ENCODE data around the gene F11. TPM values are rescaled to one million over a fixed set of nuclear protein-coding genes. Genes with fewer than 3 reads are reported as not detected.

The F11 gene
- total and polyA plus RNA-seq, 9 of the 15 experiments (the other 6 are each of a cell fraction or from before 2014, with no cell fraction given) = not detected

DNA sequence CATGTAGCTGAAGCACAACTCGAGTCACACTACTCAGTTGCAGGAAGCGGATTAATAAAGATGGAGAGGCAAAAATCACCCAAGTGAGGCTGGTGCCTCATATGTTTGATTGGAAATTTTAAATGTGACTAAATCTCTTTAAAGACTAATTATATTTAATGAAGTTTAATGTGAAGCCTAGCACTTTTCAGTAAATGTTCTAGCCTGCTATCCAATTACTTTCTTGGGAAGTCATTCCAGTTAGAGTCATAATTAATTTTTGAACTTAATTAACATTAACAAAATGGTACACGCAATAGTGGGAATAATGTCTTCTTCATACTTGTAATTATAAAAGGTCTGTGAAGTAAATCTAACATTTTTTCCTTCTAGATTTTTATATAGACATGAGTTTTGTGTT lies 20.6 kb downstream of the F11 start (continued):
- no peak for TF ChIP-seq NONO (IDR thresholded peaks at IDR 0.05; ENCODE audit: low read depth in 2 of 2, low read length in 1 of 2)
- TF ChIP-seq, protein P1, sequence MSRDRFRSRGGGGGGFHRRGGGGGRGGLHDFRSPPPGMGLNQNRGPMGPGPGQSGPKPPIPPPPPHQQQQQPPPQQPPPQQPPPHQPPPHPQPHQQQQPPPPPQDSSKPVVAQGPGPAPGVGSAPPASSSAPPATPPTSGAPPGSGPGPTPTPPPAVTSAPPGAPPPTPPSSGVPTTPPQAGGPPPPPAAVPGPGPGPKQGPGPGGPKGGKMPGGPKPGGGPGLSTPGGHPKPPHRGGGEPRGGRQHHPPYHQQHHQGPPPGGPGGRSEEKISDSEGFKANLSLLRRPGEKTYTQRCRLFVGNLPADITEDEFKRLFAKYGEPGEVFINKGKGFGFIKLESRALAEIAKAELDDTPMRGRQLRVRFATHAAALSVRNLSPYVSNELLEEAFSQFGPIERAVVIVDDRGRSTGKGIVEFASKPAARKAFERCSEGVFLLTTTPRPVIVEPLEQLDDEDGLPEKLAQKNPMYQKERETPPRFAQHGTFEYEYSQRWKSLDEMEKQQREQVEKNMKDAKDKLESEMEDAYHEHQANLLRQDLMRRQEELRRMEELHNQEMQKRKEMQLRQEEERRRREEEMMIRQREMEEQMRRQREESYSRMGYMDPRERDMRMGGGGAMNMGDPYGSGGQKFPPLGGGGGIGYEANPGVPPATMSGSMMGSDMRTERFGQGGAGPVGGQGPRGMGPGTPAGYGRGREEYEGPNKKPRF (IDR thresholded peaks at IDR 0.05; ENCODE audit: low read depth, low read length) = no peak
- TF ChIP-seq LCOR (CRISPR knock-in tag; IDR thresholded peaks at IDR 0.05) = no peak
- TF ChIP-seq RBM39 (optimal IDR thresholded peaks at IDR 0.05; ENCODE audit: low read depth, low read length) = no peak

DNA sequence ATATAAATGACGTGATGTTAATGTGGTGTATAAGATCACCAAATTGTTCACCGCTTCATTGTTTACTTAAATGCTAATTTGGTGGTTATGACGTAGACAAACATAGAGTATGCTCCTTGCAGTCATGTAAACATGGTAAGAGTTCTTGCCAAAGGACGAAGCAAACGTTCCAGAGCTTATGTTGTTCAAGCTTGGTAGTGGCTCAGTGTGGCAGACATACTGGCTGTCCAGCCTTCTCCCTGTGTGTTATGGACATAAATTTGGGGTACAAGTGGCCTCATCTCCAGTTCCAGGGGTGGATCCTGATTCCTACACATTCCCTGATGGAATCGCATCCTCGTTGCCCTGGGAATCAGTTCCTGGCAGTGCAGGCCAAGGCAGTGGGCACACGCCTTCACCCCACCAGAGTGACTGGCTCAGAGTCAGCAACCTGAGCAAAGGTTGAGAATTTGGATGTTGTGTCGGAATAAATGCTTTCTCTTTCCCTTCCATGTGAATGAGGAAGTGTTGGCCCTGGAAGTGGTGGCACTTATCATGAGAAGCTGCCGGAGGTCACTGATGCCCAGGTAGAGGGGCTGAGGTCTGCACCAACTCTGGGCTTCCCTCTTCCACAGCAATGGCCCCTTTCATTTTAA lies 25.4 kb downstream of the F11 start:
- Histone ChIP-seq H3K36me3 (ENCODE audit: control insufficient read depth, insufficient read depth, low read length) (no peaks in the 10 kb centered on the region), H3K4me1 (replicated peaks in 1 of 2; ENCODE audit: control insufficient read depth in 2 of 2, insufficient read depth in 2 of 2, low read length in 2 of 2) (no peaks in the 10 kb centered on the region), H4K20me1 (replicated peaks; ENCODE audit: control insufficient read depth, insufficient read depth, low read length) (no peaks in the 10 kb centered on the region; the same call in 1 of the 2 replicates), H3K9me1 (ENCODE audit: control insufficient read depth, insufficient read depth, low read length) (no peaks in the 10 kb centered on the region), H3K79me2 (ENCODE audit: control insufficient read depth, insufficient read depth, low read length) (no peaks in the 10 kb centered on the region), H3K27ac (ENCODE audit: extremely low read depth, low read depth, low read length) (no peak overlapping the region), H3K9me3 (replicated peaks; ENCODE audit: control insufficient read depth, insufficient read depth, low read depth, low read length) (no peaks in the 10 kb centered on the region), H3K27me3 (ENCODE audit: control insufficient read depth in 2 of 2, insufficient read depth in 2 of 2, low read length in 2 of 2) (peaks cover 26 to 41% of the 10 kb centered on the region in 2 experiments), H2AFZ (ENCODE audit: low read depth, low read length) (no peak overlapping the region), H3K4me3 (no peak overlapping the region), H3K9ac (ENCODE audit: insufficient read depth in 1 of 2, low read depth in 2 of 2, low read length in 2 of 2) (no peak overlapping the region), H3K4me2 (ENCODE audit: insufficient read depth, low read length) (no peak overlapping the region)
- peak; percentile 33; the same call in 1 of the 2 replicates for TF ChIP-seq SPI1 (IDR thresholded peaks at IDR 0.05; ENCODE audit: borderline replicate concordance, low read depth, low read length)
- TF ChIP-seq, protein P2, sequence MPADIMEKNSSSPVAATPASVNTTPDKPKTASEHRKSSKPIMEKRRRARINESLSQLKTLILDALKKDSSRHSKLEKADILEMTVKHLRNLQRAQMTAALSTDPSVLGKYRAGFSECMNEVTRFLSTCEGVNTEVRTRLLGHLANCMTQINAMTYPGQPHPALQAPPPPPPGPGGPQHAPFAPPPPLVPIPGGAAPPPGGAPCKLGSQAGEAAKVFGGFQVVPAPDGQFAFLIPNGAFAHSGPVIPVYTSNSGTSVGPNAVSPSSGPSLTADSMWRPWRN (IDR thresholded peaks at IDR 0.05; ENCODE audit: low read depth) = no peak
- no peak for TF ChIP-seq POLR2AphosphoS5 (IDR thresholded peaks at IDR 0.05; ENCODE audit: control insufficient read depth, insufficient read depth, low read depth, low read length)
- TF ChIP-seq, protein P3, sequence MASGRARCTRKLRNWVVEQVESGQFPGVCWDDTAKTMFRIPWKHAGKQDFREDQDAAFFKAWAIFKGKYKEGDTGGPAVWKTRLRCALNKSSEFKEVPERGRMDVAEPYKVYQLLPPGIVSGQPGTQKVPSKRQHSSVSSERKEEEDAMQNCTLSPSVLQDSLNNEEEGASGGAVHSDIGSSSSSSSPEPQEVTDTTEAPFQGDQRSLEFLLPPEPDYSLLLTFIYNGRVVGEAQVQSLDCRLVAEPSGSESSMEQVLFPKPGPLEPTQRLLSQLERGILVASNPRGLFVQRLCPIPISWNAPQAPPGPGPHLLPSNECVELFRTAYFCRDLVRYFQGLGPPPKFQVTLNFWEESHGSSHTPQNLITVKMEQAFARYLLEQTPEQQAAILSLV (tag; IDR thresholded peaks at IDR 0.05) = no peak
- no peak for TF ChIP-seq PHB (CRISPR knock-in tag; IDR thresholded peaks at IDR 0.05)
- WGBS (ENCODE audit: insufficient coverage, low coverage, missing lambda C conversion rate) = 0% methylated on average over 9 of the region's 10 CpGs
- ChIA-PET CTCF (ENCODE audit: low intra/inter-chr PET ratio) (no interaction called here), POLR2A (no interaction called here)
- no peak for ATAC-seq
- DNase-seq (ENCODE audit: extremely low read depth in 1 of 4, low spot score in 3 of 4) = no peak
- BruUV-seq (replicated peaks) = no TSS peak
- in situ Hi-C loops (cut with MboI) = loop anchor here (10.0 kb wide), 1 partner anchor 303 kb away; no protein-coding TSS in a partner anchor
- FAIRE-seq = no peak
- intact Hi-C loops (cut with micrococcal nuclease) = no loop called here
